Measurements from ENCODE around the gene RECQL5. TPM values are rescaled to one million over a fixed set of nuclear protein-coding genes. Genes with fewer than 3 reads are reported as not detected.

The RECQL5 gene
- total RNA-seq, 1 donor from 2014 or later, result 17.3 TPM

DNA sequence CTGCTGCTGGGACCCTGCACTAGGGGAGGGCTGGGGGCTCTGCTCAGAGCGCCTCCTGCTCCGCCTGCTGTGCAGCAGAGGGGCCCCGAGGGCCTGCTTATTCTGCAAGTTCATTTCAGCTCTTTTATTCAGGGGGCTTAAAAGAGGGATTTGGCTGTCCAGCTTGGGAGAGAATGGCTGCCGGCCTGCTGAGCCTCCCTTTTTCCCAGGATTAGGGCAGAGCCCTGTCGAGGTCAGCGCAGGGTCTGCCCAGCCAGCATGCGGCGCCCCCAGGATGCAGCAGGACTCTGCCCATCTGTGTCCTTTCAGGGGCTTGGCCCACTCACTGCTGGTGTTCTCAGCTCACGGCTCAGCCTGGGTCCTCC, 32.6 kb downstream of the RECQL5 start:
- TF ChIP-seq, protein P1, sequence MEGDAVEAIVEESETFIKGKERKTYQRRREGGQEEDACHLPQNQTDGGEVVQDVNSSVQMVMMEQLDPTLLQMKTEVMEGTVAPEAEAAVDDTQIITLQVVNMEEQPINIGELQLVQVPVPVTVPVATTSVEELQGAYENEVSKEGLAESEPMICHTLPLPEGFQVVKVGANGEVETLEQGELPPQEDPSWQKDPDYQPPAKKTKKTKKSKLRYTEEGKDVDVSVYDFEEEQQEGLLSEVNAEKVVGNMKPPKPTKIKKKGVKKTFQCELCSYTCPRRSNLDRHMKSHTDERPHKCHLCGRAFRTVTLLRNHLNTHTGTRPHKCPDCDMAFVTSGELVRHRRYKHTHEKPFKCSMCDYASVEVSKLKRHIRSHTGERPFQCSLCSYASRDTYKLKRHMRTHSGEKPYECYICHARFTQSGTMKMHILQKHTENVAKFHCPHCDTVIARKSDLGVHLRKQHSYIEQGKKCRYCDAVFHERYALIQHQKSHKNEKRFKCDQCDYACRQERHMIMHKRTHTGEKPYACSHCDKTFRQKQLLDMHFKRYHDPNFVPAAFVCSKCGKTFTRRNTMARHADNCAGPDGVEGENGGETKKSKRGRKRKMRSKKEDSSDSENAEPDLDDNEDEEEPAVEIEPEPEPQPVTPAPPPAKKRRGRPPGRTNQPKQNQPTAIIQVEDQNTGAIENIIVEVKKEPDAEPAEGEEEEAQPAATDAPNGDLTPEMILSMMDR (IDR thresholded peaks at IDR 0.05; ENCODE audit: borderline replicate concordance), result no peak
- intact Hi-C loops (cut with micrococcal nuclease), result loop anchor here (5.0 kb wide), 1 partner anchor 118 kb away; no protein-coding TSS in a partner anchor
- Histone ChIP-seq H3K4me1 (peaks cover 69% of the 10 kb centered on the region), H3K4me3 (peak overlapping the region; percentile 64), H3K27me3 (ENCODE audit: low read depth) (no peaks in the 10 kb centered on the region), H3K36me3 (no peaks in the 10 kb centered on the region), H3K27ac (replicated peaks) (peak overlapping the region; percentile 92), H3K9me3 (replicated peaks) (no peaks in the 10 kb centered on the region)
- DNase-seq, result no peak

DNA sequence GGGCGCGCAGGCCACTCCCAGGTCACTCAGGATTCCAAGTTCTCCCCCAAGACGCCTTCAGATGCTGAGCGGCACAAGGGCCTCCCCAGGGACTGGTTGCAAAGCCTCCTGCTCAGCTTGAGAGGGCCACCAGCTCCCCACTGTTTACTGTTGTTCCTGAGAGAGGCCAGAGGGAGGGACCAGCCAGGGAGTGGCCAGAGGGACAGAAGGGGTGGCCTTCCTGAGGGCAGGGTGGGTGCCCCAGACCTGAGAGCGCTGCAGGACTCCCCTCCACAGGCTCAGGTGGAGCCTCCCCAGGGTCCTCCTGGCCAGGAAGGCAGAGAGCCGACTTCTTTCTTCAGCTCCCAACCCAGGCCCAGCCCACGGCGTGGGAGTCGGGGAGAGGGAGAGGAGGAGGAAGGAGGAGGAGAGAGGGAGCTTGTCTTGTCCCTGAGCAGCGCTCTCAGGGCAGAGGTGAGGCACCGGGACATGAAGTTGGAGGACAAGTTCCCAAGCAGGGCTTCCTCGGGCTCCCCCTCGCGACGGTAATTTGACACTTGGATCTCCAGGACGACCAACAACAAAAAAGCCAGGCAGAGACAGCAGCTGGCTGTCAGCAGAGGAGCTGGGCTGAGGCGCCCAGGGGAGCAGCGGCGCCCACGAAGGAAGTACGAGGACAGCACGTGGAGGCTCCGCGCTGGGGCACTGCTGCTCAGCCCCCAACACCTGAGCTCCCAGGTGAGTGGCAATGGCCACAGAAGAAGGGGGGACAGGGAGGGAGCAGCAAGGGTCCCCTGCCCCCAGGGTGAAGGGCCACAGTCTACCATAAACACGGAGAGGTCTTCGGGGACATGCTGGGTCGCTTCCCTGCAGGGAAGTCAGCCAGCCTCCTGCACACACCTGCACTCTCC, 33.2 kb downstream of the RECQL5 start:
- TF ChIP-seq, protein P1 (IDR thresholded peaks at IDR 0.05; ENCODE audit: borderline replicate concordance), result peak; percentile 61
- Histone ChIP-seq H3K9me3 (replicated peaks) (no peaks in the 10 kb centered on the region), H3K4me1 (peaks cover 63% of the 10 kb centered on the region), H3K27me3 (ENCODE audit: low read depth) (no peaks in the 10 kb centered on the region), H3K27ac (replicated peaks) (peak overlapping the region; percentile 92), H3K4me3 (peak overlapping the region; percentile 64), H3K36me3 (no peaks in the 10 kb centered on the region)
- peak; percentile 93 for DNase-seq
- intact Hi-C loops (cut with micrococcal nuclease), result loop anchor here (5.0 kb wide), 1 partner anchor 119 kb away; no protein-coding TSS in a partner anchor

DNA sequence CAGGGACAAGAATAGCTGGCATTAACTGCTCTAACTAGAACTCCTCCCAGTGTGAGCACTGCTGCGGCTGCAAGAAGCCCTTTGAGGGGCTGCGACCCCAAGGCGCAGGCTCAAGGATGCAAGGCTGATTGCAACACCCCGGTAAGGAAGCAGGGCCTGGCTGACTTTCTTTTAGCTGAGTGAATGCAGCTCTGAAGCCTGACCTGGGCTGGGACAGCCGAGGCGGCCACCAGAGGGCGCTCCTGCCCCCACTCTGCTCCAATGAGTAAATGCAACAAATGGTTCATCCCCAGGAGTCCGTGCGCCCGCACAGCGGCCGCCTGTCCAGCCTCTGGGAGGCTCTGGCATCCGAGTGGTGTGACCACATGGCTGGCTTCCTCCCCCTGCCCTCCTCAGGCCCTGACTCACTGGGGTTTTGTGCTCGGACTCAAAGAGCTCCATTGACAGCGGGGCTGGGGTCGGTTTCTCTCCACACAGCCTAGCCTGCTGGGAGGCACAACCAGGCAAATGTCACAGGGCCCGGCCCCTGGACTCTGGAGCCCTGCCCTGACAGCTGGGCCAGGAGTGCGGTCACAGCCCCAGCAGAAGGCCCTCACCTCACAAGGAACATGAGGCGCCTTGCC, 34.0 kb downstream of the RECQL5 start, which contains the start of gene SMIM5:
SMIM5 (plus strand) TSS at position 572 of the 623 bp plus-strand sequence. CDS start 6,768 bp downstream, outside the sequence.
- Histone ChIP-seq H3K27me3 (ENCODE audit: low read depth) (no peaks in the 10 kb centered on the region), H3K9me3 (replicated peaks) (no peaks in the 10 kb centered on the region), H3K27ac (replicated peaks) (peak within 1 kb of the TSS; percentile 92), H3K4me3 (peak within 1 kb of the TSS; percentile 64), H3K4me1 (peaks cover 55% of the 10 kb centered on the region), H3K36me3 (peaks cover 3% of the 10 kb centered on the region)
- peak; percentile 87 for DNase-seq
- intact Hi-C loops (cut with micrococcal nuclease), result loop anchor here (5.0 kb wide), 1 partner anchor 119 kb away; no protein-coding TSS in a partner anchor
- TF ChIP-seq, protein P1 (IDR thresholded peaks at IDR 0.05; ENCODE audit: borderline replicate concordance), result peak; percentile 99

DNA sequence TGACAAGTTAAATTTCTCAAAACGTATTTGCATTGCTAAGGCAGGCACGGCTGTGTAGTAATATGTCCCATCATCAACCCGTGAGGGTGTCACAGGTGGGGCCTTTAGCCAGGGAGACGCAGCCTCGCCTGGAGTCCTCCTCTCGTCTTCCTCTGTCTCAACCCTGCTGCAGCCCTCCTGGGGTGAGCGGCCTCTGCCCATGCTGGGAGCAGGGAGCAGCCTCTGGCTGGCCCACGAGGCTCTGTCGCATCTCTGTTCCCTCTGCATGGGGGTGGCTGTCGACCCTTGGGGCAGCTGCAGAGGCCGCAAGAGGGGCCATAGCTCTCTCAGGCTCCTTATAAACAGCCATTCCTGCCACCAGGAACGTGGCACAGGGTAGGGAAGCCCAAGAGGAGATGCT, 34.5 kb downstream of the RECQL5 start:
- H3K4me1 ChIP-seq, result peaks cover 50% of the 10 kb centered on the region
- peak overlapping the region; percentile 92 for H3K27ac ChIP-seq (replicated peaks)
- no peaks in the 10 kb centered on the region for H3K9me3 ChIP-seq (replicated peaks)
- intact Hi-C loops (cut with micrococcal nuclease), result loop anchor here (5.0 kb wide), 1 partner anchor 120 kb away; no protein-coding TSS in a partner anchor
- no peak for DNase-seq
- H3K36me3 ChIP-seq, result peaks cover 5% of the 10 kb centered on the region
- no peak overlapping the region for H3K4me3 ChIP-seq
- TF ChIP-seq, protein P1 (IDR thresholded peaks at IDR 0.05; ENCODE audit: borderline replicate concordance), result no peak
- H3K27me3 ChIP-seq (ENCODE audit: low read depth), result no peaks in the 10 kb centered on the region

DNA sequence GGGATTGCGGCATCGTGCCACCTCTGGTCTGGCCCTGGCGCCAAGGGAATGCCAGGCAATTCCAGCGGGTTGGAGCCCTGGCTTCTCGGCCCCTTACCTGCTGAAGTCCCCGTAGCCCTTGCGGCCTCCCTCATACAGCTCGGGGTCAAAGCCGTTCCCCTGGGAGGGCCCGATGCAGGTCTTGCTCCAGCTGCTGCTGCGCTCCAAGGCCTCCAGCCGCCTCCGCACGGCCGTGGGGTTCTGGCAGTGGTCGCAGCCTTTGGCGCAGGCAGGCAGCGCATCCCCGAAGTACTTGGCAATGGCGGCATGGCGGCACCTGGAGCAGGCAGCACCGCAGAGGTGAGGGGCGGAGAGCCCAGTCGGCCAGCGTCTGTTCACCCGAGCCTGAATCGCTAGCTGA, 35.6 kb downstream of the RECQL5 start:
- H3K9me3 ChIP-seq (replicated peaks), result no peaks in the 10 kb centered on the region
- intact Hi-C loops (cut with micrococcal nuclease), result loop anchor here (5.0 kb wide), 1 partner anchor 121 kb away; no protein-coding TSS in a partner anchor
- H3K4me3 ChIP-seq, result no peak overlapping the region
- H3K36me3 ChIP-seq, result peaks cover 16% of the 10 kb centered on the region
- TF ChIP-seq, protein P1 (IDR thresholded peaks at IDR 0.05; ENCODE audit: borderline replicate concordance), result no peak
- peaks cover 47% of the 10 kb centered on the region for H3K4me1 ChIP-seq
- no peaks in the 10 kb centered on the region for H3K27me3 ChIP-seq (ENCODE audit: low read depth)
- no peak overlapping the region for H3K27ac ChIP-seq (replicated peaks)
- no peak for DNase-seq

Data from left ventricle myocardium inferior (tissue), 1 donor.